GM12878 (cell line): Measurements from ENCODE around the gene DZIP1L. TPM values are rescaled to one million over a fixed set of nuclear protein-coding genes. Genes with fewer than 3 reads are reported as not detected.

Source experiments
- CUX1 ChIP-seq: IDR thresholded peaks from 2 replicates; pipeline ENCODE4 v1.6.1; 2012; ENCODE audit warnings: improper control_type of control experiment, low read depth, low read length; ENCODE audit not compliant: insufficient replicate concordance
- JUNB ChIP-seq: IDR thresholded peaks from 2 replicates; pipeline ENCODE4 v1.6.1; 2016; ENCODE audit warnings: antibody characterized with exemption, mild to moderate bottlenecking
- LARP7 ChIP-seq: fragments of 450-650 bp; IDR thresholded peaks from 2 replicates; pipeline ENCODE4 v1.6.1; 2017; ENCODE audit warnings: mild to moderate bottlenecking
- MEF2A ChIP-seq: IDR thresholded peaks from 2 replicates; pipeline ENCODE4 v1.6.1; 2011; ENCODE audit warnings: low read depth, mild to moderate bottlenecking, low read length, moderate library complexity; ENCODE audit not compliant: insufficient read depth
- MLLT1 ChIP-seq: fragments of 450-650 bp; IDR thresholded peaks from 2 replicates; pipeline ENCODE4 v1.6.1; 2016; ENCODE audit warnings: mild to moderate bottlenecking
- MTA3 ChIP-seq: IDR thresholded peaks from 2 replicates; pipeline ENCODE4 v1.6.1; 2012; ENCODE audit warnings: low read length, inconsistent platforms, borderline replicate concordance
- MXI1 ChIP-seq: fragments of 150-350 bp; IDR thresholded peaks from 2 replicates; pipeline ENCODE4 v1.6.1; 2011; ENCODE audit warnings: low read depth, mild to moderate bottlenecking, inconsistent platforms, low read length, improper control_type of control experiment
- MYC ChIP-seq: IDR thresholded peaks from 2 replicates; pipeline ENCODE4 v1.6.1; 2011; ENCODE audit warnings: mild to moderate bottlenecking, low read length, moderate library complexity, inconsistent platforms; ENCODE audit not compliant: insufficient read depth, insufficient replicate concordance, insufficient read length, severe bottlenecking
- NR2C1 ChIP-seq: fragments of 450-650 bp; IDR thresholded peaks from 2 replicates; pipeline ENCODE4 v1.6.1; 2017; ENCODE audit warnings: antibody characterized with exemption, mild to moderate bottlenecking, moderate library complexity
- RELB ChIP-seq: fragments of 450-650 bp; IDR thresholded peaks from 2 replicates; pipeline ENCODE4 v1.6.1; 2017; ENCODE audit warnings: low read depth, mild to moderate bottlenecking, moderate library complexity
- ZNF384 ChIP-seq: IDR thresholded peaks from 2 replicates; pipeline ENCODE4 v1.6.1; 2012; ENCODE audit warnings: low read depth, mild to moderate bottlenecking, low read length, improper control_type of control experiment, borderline replicate concordance
- polyA plus RNA-seq, 11 experiments: library from polyadenylated mRNA; depleted of rRNA in 4 of 11; unstranded in 6 of 11; stranded (reverse) in 5 of 11; fragments of >200 nt; fragmentation: Nextera tagmentation in 4 of 11; fragmentation: Illumina TruSeq in 1 of 11; extraction: Ambion mirVana in 4 of 11; extraction: Trizol in 1 of 11; gene quantifications; 1 replicate in 1 of 11; 2 replicates in 10 of 11; pipeline versions ENCODE4 v1.2.1 to v1.2.3, GENCODE V29; 2011 to 2016; ENCODE audit warnings: inconsistent platforms in 2 of 11, missing spikeins in 2 of 11, low read depth in 1 of 11
- total RNA-seq, 4 experiments: library from RNA; depleted of rRNA in 3 of 4; stranded (reverse); fragments of >200 nt in 3 of 4; fragmentation: Illumina TruSeq in 1 of 4; extraction: Trizol in 1 of 4; gene quantifications; 2 replicates each; pipeline versions ENCODE4 v1.2.1 to v1.2.3, GENCODE V29; 2013 to 2021
- TF ChIP-seq, protein P1 (sequence below): fragments of 450-650 bp; IDR thresholded peaks from 2 replicates; pipeline ENCODE4 v1.6.1; 2017; ENCODE audit warnings: borderline replicate concordance
- TF ChIP-seq, protein P2 (sequence below): fragments of 450-650 bp; IDR thresholded peaks from 2 replicates; pipeline ENCODE4 v1.6.1; 2016; ENCODE audit warnings: mild to moderate bottlenecking, moderate library complexity, borderline replicate concordance
- TF ChIP-seq, protein P3 (sequence below): IDR thresholded peaks from 2 replicates; pipeline ENCODE4 v1.6.1; 2011; ENCODE audit warnings: borderline replicate concordance, low read depth, mild to moderate bottlenecking, moderate library complexity, mixed read lengths, low read length; ENCODE audit not compliant: insufficient read depth; ENCODE audit errors: extremely low read length

DZIP1L gene
- total and polyA plus RNA-seq, 10 of the 15 experiments (the other 5 are each of a cell fraction or from before 2014, with no cell fraction given) = not detected

- TF ChIP-seq MLLT1 = no peak
- TF ChIP-seq, protein P1, sequence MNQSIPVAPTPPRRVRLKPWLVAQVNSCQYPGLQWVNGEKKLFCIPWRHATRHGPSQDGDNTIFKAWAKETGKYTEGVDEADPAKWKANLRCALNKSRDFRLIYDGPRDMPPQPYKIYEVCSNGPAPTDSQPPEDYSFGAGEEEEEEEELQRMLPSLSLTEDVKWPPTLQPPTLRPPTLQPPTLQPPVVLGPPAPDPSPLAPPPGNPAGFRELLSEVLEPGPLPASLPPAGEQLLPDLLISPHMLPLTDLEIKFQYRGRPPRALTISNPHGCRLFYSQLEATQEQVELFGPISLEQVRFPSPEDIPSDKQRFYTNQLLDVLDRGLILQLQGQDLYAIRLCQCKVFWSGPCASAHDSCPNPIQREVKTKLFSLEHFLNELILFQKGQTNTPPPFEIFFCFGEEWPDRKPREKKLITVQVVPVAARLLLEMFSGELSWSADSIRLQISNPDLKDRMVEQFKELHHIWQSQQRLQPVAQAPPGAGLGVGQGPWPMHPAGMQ = no peak
- no peak for TF ChIP-seq LARP7
- TF ChIP-seq MEF2A = no peak
- peak; percentile 56; the same call in 1 of the 2 replicates for TF ChIP-seq MTA3
- no peak for TF ChIP-seq RELB
- TF ChIP-seq NR2C1 = no peak
- no peak for TF ChIP-seq CUX1
- TF ChIP-seq, protein P2, sequence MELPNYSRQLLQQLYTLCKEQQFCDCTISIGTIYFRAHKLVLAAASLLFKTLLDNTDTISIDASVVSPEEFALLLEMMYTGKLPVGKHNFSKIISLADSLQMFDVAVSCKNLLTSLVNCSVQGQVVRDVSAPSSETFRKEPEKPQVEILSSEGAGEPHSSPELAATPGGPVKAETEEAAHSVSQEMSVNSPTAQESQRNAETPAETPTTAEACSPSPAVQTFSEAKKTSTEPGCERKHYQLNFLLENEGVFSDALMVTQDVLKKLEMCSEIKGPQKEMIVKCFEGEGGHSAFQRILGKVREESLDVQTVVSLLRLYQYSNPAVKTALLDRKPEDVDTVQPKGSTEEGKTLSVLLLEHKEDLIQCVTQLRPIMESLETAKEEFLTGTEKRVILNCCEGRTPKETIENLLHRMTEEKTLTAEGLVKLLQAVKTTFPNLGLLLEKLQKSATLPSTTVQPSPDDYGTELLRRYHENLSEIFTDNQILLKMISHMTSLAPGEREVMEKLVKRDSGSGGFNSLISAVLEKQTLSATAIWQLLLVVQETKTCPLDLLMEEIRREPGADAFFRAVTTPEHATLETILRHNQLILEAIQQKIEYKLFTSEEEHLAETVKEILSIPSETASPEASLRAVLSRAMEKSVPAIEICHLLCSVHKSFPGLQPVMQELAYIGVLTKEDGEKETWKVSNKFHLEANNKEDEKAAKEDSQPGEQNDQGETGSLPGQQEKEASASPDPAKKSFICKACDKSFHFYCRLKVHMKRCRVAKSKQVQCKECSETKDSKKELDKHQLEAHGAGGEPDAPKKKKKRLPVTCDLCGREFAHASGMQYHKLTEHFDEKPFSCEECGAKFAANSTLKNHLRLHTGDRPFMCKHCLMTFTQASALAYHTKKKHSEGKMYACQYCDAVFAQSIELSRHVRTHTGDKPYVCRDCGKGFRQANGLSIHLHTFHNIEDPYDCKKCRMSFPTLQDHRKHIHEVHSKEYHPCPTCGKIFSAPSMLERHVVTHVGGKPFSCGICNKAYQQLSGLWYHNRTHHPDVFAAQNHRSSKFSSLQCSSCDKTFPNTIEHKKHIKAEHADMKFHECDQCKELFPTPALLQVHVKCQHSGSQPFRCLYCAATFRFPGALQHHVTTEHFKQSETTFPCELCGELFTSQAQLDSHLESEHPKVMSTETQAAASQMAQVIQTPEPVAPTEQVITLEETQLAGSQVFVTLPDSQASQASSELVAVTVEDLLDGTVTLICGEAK = no peak
- no peak for TF ChIP-seq ZNF384
- no peak for TF ChIP-seq MYC
- TF ChIP-seq, protein P3, sequence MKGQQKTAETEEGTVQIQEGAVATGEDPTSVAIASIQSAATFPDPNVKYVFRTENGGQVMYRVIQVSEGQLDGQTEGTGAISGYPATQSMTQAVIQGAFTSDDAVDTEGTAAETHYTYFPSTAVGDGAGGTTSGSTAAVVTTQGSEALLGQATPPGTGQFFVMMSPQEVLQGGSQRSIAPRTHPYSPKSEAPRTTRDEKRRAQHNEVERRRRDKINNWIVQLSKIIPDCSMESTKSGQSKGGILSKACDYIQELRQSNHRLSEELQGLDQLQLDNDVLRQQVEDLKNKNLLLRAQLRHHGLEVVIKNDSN = no peak
- TF ChIP-seq MXI1 = no peak
- TF ChIP-seq JUNB = peak; percentile 90
These were observed 49.0 kb downstream of the DZIP1L start (continued) for GRCh38 chr3:138066383-138066782.
